Measurements from ENCODE around the gene PTPRD.
"Not testable (repeated sequence)": the region's sequence is repeated elsewhere in the genome, so short reads cannot be mapped to it uniquely, and the experiment has no call there.

DNA sequence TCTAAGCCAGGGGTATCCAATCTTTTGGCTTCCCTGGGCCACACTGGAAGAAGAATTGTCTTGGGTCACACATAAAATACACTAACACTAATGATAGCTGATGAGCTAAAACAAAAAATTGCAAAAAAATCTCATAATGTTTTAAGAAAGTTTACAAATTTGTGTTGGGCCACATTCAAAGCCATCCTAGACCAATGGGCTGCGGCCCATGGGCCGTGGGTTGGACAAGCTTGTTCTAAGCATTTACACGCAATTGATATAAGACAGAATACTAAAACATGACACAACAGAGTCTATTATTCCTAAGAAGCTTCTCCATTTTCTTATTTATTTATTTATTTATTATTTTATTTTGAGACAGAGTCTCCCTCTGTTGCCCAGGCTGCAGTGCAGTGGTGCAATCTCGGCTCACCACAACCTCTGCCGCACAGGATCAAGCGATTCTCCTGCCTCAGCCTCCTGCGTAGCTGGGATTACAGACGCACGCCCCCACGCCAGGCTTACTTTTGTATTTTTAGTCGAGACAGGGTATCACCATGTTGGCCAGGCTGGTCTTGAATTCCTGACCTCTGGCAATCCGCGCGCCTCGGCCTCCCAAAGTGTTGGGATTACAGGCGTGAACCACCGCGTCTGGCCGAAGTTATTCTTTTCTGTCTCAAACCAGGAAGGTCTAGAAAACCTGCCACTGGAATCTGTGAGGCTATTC lies 1692.2 kb downstream of the PTPRD start:
- TF ChIP-seq POLR2A (IDR thresholded peaks at IDR 0.05): not testable (repeated sequence)
- TF ChIP-seq, protein P1, sequence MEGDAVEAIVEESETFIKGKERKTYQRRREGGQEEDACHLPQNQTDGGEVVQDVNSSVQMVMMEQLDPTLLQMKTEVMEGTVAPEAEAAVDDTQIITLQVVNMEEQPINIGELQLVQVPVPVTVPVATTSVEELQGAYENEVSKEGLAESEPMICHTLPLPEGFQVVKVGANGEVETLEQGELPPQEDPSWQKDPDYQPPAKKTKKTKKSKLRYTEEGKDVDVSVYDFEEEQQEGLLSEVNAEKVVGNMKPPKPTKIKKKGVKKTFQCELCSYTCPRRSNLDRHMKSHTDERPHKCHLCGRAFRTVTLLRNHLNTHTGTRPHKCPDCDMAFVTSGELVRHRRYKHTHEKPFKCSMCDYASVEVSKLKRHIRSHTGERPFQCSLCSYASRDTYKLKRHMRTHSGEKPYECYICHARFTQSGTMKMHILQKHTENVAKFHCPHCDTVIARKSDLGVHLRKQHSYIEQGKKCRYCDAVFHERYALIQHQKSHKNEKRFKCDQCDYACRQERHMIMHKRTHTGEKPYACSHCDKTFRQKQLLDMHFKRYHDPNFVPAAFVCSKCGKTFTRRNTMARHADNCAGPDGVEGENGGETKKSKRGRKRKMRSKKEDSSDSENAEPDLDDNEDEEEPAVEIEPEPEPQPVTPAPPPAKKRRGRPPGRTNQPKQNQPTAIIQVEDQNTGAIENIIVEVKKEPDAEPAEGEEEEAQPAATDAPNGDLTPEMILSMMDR (IDR thresholded peaks at IDR 0.05): not testable (repeated sequence)
